HepG2 (cell line): ENCODE data around the gene TSC22D1. TPM values are rescaled to one million over a fixed set of nuclear protein-coding genes. Genes with fewer than 3 reads are reported as not detected.

Experiments
- ATAC-seq: fragments of 200-7000 bp; cut with Tn5 transposase; 3 replicates; pipeline ENCODE4 v1.9.1; 2020; ENCODE audit warnings: mild to moderate bottlenecking, moderate library complexity
- BruUV-seq: library from RNA; stranded (reverse); fragments of 400-500 nt; replicated peaks from 2 replicates; lab custom pipeline; 2021; lab: Mats Ljungman, UMichigan
- CTCF ChIA-PET: fragments of 300-600 bp; formaldehyde crosslinking; extraction: SDS; loops from one replicate; lab custom pipeline; 2021; ENCODE audit warnings: low total read pairs, inconsistent platforms, low intra/inter-chr PET ratio; lab: Yijun Ruan, JAX
- POLR2A ChIA-PET: fragments of 350-600 bp; sonication (Branson Sonifier 250); formaldehyde crosslinking; loops from one replicate; lab custom pipeline; 2020; ENCODE audit warnings: antibody characterized with exemption, inconsistent platforms; lab: Yijun Ruan, JAX
- DNase-seq: peaks from one replicate; pipeline ENCODE4 v3.0.0-alpha.2; 2015; ENCODE audit warnings: low spot score
- FAIRE-seq: peaks from 3 replicates; lab custom pipeline; 2011; peaks lifted over from hg19 to GRCh38; lab: Jason Lieb, UNC
- H2AFZ ChIP-seq: one replicate; pipeline ENCODE4 v1.6.1; 2011; ENCODE audit warnings: low read length, inconsistent platforms
- H3K27ac ChIP-seq: fragments of 300-600 bp; 3 replicates; pipeline ENCODE4 v1.8.0; 2011; ENCODE audit warnings: mixed run types, mild to moderate bottlenecking, mixed read lengths, low read length, inconsistent platforms; ENCODE audit not compliant: insufficient read depth; ENCODE audit errors: extremely low read length
- H3K27me3 ChIP-seq, 2 experiments: fragments of 200-600 bp in 1 of 2; 2 replicates in 1 of 2; 3 replicates in 1 of 2; pipeline versions ENCODE4 v1.6.0 to v1.8.0; 2011; ENCODE audit warnings: low read length in 2 of 2, mild to moderate bottlenecking in 2 of 2, moderate library complexity in 2 of 2, inconsistent platforms in 1 of 2; ENCODE audit not compliant: insufficient read depth in 2 of 2, control insufficient read depth in 1 of 2
- H3K36me3 ChIP-seq, 2 experiments: fragments of 200-600 bp in 1 of 2; replicated peaks in 1 of 2; 2 replicates in 1 of 2; 3 replicates in 1 of 2; pipeline versions ENCODE4 v1.5.1 to v1.8.0; 2011; ENCODE audit warnings: low read length in 2 of 2, inconsistent platforms in 1 of 2; ENCODE audit not compliant: insufficient read depth in 2 of 2, control insufficient read depth in 1 of 2
- H3K4me1 ChIP-seq: 2 replicates; pipeline ENCODE4 v1.5.1; 2012; ENCODE audit warnings: low read length, inconsistent platforms; ENCODE audit not compliant: insufficient read depth
- H3K4me2 ChIP-seq: 2 replicates; pipeline ENCODE4 v1.6.0; 2011; ENCODE audit warnings: low read depth, low read length, inconsistent platforms
- H3K4me3 ChIP-seq, 3 experiments: fragments of 200-600 bp in 1 of 3; sonication (generic), shearing (Covaris generic) in 1 of 3; replicated peaks in 1 of 3; 2 replicates each; pipeline ENCODE4 v1.5.1; 2011 to 2016; ENCODE audit warnings: low read length in 3 of 3, inconsistent platforms in 2 of 3, low read depth in 2 of 3, mild to moderate bottlenecking in 2 of 3, control low read depth in 1 of 3, mixed read lengths in 1 of 3; ENCODE audit not compliant: insufficient read depth in 1 of 3
- H3K79me2 ChIP-seq: one replicate; pipeline ENCODE4 v1.6.1; 2011; ENCODE audit warnings: low read length, inconsistent platforms; ENCODE audit not compliant: insufficient read depth
- H3K9ac ChIP-seq: 2 replicates; pipeline ENCODE4 v1.6.0; 2011; ENCODE audit warnings: mild to moderate bottlenecking, low read depth, low read length, inconsistent platforms; ENCODE audit not compliant: insufficient read depth
- H3K9me3 ChIP-seq: 2 replicates; pipeline ENCODE4 v1.5.1; 2012; ENCODE audit warnings: mild to moderate bottlenecking, low read length
- H4K20me1 ChIP-seq: 2 replicates; pipeline ENCODE4 v1.6.0; 2011; ENCODE audit warnings: inconsistent platforms, mild to moderate bottlenecking, low read length, moderate library complexity; ENCODE audit not compliant: insufficient read depth
- CREB3 ChIP-seq: sonication (generic); formaldehyde crosslinking; IDR thresholded peaks from 2 replicates; pipeline ENCODE4 v1.5.0; 2020; ENCODE audit warnings: missing genetic modification reagents
- EEA1 ChIP-seq: sonication (generic); formaldehyde crosslinking; IDR thresholded peaks from 2 replicates; pipeline ENCODE4 v1.5.1; 2020; ENCODE audit warnings: mild to moderate bottlenecking, missing genetic modification reagents, borderline replicate concordance
- ESRRA ChIP-seq: sonication (generic); formaldehyde crosslinking; IDR thresholded peaks from 2 replicates; pipeline ENCODE4 v1.5.1; 2020; ENCODE audit warnings: mild to moderate bottlenecking, low read depth, missing genetic modification reagents
- HOXA7 ChIP-seq: sonication (generic); formaldehyde crosslinking; IDR thresholded peaks from 2 replicates; pipeline ENCODE4 v1.8.1; 2022; ENCODE audit warnings: mild to moderate bottlenecking, missing genetic modification reagents, moderate library complexity
- MIER3 ChIP-seq: IDR thresholded peaks from 2 replicates; pipeline ENCODE4 v1.6.1; 2016; ENCODE audit warnings: missing compliant biosample characterization, borderline replicate concordance
- NFE2 ChIP-seq: sonication (generic); formaldehyde crosslinking; IDR thresholded peaks from 2 replicates; pipeline ENCODE4 v1.4.0; 2020; ENCODE audit warnings: missing genetic modification reagents
- ZFYVE20 ChIP-seq: sonication (generic); formaldehyde crosslinking; IDR thresholded peaks from 2 replicates; pipeline ENCODE4 v1.8.0; 2023; ENCODE audit warnings: low read depth, mild to moderate bottlenecking, moderate library complexity, missing genetic modification reagents, borderline replicate concordance
- ZNF251 ChIP-seq: sonication (generic); formaldehyde crosslinking; IDR thresholded peaks from 2 replicates; pipeline ENCODE4 v1.9.0; 2021; ENCODE audit warnings: mild to moderate bottlenecking, missing genetic modification reagents
- ZNF282 ChIP-seq: fragments of 450-650 bp; IDR thresholded peaks from 2 replicates; pipeline ENCODE4 v1.6.1; 2018; ENCODE audit not compliant: partially characterized antibody
- ZNF672 ChIP-seq: sonication (generic); formaldehyde crosslinking; IDR thresholded peaks from 2 replicates; pipeline ENCODE4 v1.8.1; 2022; ENCODE audit warnings: missing genetic modification reagents
- WGBS: methylation state at CpG from one replicate; pipeline ENCODE4 v1.1.6; 2017; ENCODE audit warnings: low lambda C conversion rate; 5-methylcytosine and 5-hydroxymethylcytosine counted together
- in situ Hi-C: cut with HindIII; loops from 2 replicates; pipeline ENCODE4 v1.10.0; 2017; ENCODE audit warnings: low pct_unique_long_range_greater_than_20kb; ENCODE audit not compliant: extremely low pct_ligation_motif_present
- intact Hi-C: fragments of 100-400 bp; cut with micrococcal nuclease; formaldehyde crosslinking; loops from one replicate; pipeline ENCODE4 v1.10.0; 2022; ENCODE audit not compliant: unreplicated experiment
- polyA plus RNA-seq, 8 experiments: library from polyadenylated mRNA; depleted of rRNA in 3 of 8; stranded (reverse) in 7 of 8; unstranded in 1 of 8; fragments of >200 nt; fragmentation: Illumina TruSeq in 4 of 8; extraction: Trizol in 4 of 8; gene quantifications; 2 replicates each; pipeline versions ENCODE4 v1.2.1 to v1.2.3, GENCODE V29; 2011 to 2016; ENCODE audit warnings: low read depth in 4 of 8, missing spikeins in 1 of 8, mixed read lengths in 1 of 8; ENCODE audit not compliant: insufficient read depth in 1 of 8
- total RNA-seq, 5 experiments: library from RNA; depleted of rRNA; stranded (reverse); fragments of >200 nt; fragmentation: Illumina TruSeq; extraction: Trizol; gene quantifications; 2 replicates each; pipeline ENCODE4 v1.2.3, GENCODE V29; 2016; ENCODE audit warnings: low read depth in 1 of 5

TSC22D1 gene
- total and polyA plus RNA-seq, 2 of the 13 experiments (the other 11 are each of a cell fraction or from before 2014, with no cell fraction given) = 18.4 to 35.7 TPM

- Histone ChIP-seq H3K27me3 (peaks cover 1 to 6% of the 10 kb centered on the region in 2 experiments; a peak in 3 of 5 replicates), H3K9ac (no peak overlapping the region), H4K20me1 (no peaks in the 10 kb centered on the region), H3K79me2 (no peaks in the 10 kb centered on the region), H3K4me2 (no peak overlapping the region), H2AFZ (no peak overlapping the region), H3K36me3 (no peaks in the 10 kb centered on the region), H3K4me3 (no peak overlapping the region), H3K27ac (no peak overlapping the region), H3K9me3 (no peaks in the 10 kb centered on the region), H3K4me1 (peaks cover 35% of the 10 kb centered on the region)
- DNase-seq (no peak), FAIRE-seq (no peak), ATAC-seq (no peak)
- ChIA-PET CTCF (no interaction called here), POLR2A (interaction anchor here (0.8 to 1.6 kb wide), 3 partner anchors 15 to 16 kb away, joined by 4 to 7 read pairs (median 7); no protein-coding TSS in a partner anchor)
- intact Hi-C loops (no loop called here), in situ Hi-C loops (no loop called here)
- no TSS peak for BruUV-seq
- 65% methylated on average over 12 of the region's 15 CpGs for WGBS
- no peak for TF ChIP-seq NFE2 (CRISPR knock-in tag)
- no peak for TF ChIP-seq HOXA7 (CRISPR knock-in tag)
- TF ChIP-seq ZNF282 = no peak
Measured at GRCh38 chr13:44420376-44421220, 155.5 kb downstream of the TSC22D1 start.

- POLR2A ChIA-PET = interaction anchor here (0.6 to 2.4 kb wide), 3 partner anchors 12 to 18 kb away, joined by 3 to 11 read pairs (median 3); no protein-coding TSS in a partner anchor
- Histone ChIP-seq H3K79me2 (no peaks in the 10 kb centered on the region), H2AFZ (peak overlapping the region; percentile 5), H3K4me3 (no peak overlapping the region; a peak in 2 of 6 replicates), H3K27me3 (peaks cover 1 to 6% of the 10 kb centered on the region in 2 experiments; a peak in 3 of 5 replicates), H3K9me3 (no peaks in the 10 kb centered on the region), H3K9ac (no peak overlapping the region), H3K36me3 (no peaks in the 10 kb centered on the region), H4K20me1 (no peaks in the 10 kb centered on the region), H3K27ac (no peak overlapping the region), H3K4me1 (peaks cover 27% of the 10 kb centered on the region), H3K4me2 (peak overlapping the region; percentile 64)
- DNase-seq (no peak), FAIRE-seq (no peak), ATAC-seq (peak; percentile 45)
- no peak for TF ChIP-seq MIER3 (CRISPR knock-in tag)
- TF ChIP-seq ZNF251 (CRISPR knock-in tag) = no peak
- no peak for TF ChIP-seq ZNF672 (CRISPR knock-in tag)
- TF ChIP-seq EEA1 (CRISPR knock-in tag) = no peak
- TF ChIP-seq CREB3 (CRISPR knock-in tag) = no peak
- TF ChIP-seq ESRRA (CRISPR knock-in tag) = no peak
- TF ChIP-seq ZFYVE20 (CRISPR knock-in tag) = no peak
- 7% methylated on average over 7 of the region's 7 CpGs for WGBS
- in situ Hi-C loops (no loop called here), intact Hi-C loops (no loop called here)
- BruUV-seq = no TSS peak
- CTCF ChIA-PET = no interaction called here
Measured at GRCh38 chr13:44417876-44418275, 158.3 kb downstream of the TSC22D1 start.
